ENCODE results near the gene RPS6KA5. TPM values are rescaled to one million over a fixed set of nuclear protein-coding genes. Genes with fewer than 3 reads are reported as not detected.
"Not testable (repeated sequence)": the region's sequence is repeated elsewhere in the genome, so short reads cannot be mapped to it uniquely, and the experiment has no call there.

Gene RPS6KA5
- 9.1 TPM for total RNA-seq

DNA sequence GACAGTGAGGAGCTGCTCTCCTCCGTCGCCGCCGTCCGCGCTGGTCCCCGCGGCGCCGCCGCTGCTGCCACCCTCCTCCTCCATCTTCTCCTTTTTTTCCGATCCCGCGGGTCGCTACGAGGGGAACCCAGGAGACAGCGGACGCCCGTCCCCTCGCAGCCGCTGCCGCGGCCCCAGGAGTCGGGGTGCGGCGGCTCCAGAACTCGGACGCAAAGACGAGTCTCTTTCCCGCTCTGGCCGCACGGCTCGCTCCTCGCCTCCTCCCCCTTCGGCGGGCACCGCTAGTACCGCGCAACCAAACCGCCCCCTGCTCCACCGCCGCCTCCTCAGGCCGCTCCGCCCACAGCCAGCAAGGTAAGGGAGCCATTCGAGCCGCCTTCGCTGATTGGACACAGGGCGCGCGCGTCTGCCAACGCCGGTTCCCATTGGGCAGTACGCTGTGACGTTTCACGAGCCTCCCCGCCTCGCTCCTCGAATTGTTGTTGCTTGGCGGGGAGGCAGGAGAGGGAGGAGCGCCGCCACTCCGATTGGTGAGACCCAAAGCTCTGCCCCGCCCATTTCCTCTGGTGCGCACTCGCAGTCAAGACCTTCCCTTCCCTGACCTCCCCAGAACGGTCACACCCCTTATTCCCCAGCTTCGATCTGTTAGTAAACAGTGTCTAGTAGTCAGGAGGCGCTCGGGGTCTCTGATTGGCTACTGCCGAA lies at the start of gene RPS6KA5:
Gene RPS6KA5 (minus strand): TSS at position 291 of the 705 bp plus-strand sequence. CDS start 207 bp downstream, at position 84.
- peak; percentile 97 for ATAC-seq

- ATAC-seq: peak; percentile 8
These were observed 48.6 kb upstream of the RPS6KA5 start for GRCh38 chr14:91108941-91109611.

DNA sequence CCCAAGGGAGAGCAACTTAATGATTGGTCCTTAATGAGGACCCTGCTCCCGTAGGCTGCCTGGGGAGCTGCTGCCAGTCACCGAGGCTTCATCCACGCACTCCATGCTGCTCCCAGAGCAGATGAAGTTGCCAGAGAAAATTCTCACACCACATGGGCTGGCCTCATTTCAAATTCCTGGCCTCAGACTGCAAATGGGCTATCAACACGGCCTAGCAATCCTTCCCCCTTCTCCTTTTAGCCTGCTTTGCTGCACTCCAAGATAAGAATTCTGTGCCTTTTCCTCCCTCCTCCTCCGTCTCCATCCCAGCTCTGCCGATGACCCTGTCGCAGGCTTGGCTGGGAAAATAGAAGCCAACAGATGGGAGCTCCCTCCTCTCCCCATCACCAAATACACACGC lies 42.7 kb upstream of the RPS6KA5 start:
- ATAC-seq: no peak

DNA sequence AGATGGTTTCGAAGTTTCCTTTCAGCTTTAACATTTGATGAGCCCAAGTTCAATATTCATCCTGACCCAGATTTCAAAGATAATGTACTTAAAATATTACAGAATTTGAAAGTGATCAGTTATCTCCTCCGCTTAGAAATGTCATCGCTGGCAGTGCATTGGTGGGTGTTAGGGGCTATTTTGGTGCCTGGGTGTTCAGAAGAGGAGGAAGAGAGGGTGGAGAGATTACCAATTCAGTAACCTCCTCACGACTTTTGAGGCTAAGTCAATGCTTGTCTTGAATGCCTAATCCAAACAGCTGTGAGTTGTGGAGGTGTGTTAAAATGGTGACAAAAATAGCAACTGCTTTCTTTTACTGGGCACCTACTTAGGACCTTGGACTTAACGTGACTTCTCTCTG lies 39.7 kb upstream of the RPS6KA5 start:
- no peak for ATAC-seq

DNA sequence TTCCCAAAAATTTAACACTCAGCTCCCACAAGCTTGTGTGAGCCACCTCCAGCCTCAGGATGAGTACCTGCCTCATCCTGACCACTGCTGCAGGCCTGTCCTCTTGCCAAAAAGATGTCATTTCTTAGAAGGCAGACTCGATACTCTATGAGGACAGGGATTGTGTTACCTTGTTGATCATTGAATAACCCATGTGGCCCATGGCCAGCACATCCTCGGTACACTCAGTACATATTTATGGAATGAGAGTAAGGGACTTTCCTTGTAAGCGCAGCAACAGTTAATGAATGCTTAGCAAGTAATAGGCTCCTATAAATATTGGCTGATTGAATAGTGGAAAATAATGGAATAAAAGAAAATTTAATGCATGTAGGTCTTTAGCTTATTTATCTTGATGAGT lies 38.1 kb upstream of the RPS6KA5 start:
- ATAC-seq: no peak

- not testable (repeated sequence) for ATAC-seq
These were observed 37.2 kb upstream of the RPS6KA5 start for GRCh38 chr14:91097657-91098056.

DNA sequence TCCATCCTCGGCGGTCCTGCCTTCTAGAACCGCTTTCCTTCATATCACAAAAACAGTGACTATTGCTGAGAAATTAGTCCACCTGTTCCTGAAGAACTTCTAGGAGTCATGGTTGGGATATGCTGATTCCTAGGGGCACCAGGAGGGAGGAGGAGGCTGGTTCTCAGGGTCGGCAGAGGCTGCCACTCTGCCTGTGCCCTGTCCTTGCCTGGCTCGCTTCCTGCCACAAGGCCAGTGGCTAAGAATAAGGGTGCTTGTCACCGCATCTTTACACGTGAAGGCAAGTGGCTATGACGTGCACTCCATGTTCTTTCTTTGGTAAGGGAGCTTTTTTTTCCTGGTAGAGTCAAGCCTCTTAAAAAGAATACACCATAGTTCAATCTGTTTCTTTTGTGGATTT lies 34.7 kb upstream of the RPS6KA5 start:
- ATAC-seq: no peak

DNA sequence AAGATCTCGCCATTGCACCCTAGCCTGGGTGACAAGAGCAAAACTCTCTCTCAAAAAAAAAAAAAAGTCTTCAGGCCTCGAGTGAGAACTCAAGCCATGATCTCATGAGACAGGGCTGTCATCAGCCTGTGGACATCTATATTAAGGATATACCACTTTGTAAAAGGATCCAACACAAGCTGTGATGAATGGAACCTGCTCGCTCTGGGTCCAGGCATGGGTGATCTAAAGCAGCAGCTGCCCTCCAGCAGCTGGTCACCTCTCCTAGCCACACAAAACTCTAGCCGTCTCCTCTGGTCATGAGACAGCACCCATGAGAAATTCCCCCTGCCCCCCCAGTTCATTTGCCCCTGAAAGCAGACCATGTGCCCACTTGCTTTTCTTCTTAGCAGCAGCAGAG lies 34.3 kb upstream of the RPS6KA5 start:
- no peak for ATAC-seq

- not testable (repeated sequence) for ATAC-seq
These were observed 33.5 kb upstream of the RPS6KA5 start for GRCh38 chr14:91093743-91094472.

GRCh38 chr14:91092073-91092472 lies 31.6 kb upstream of the RPS6KA5 start:
- ATAC-seq: no peak

- no peak for ATAC-seq
These were observed 30.3 kb upstream of the RPS6KA5 start for GRCh38 chr14:91090743-91091142.

DNA sequence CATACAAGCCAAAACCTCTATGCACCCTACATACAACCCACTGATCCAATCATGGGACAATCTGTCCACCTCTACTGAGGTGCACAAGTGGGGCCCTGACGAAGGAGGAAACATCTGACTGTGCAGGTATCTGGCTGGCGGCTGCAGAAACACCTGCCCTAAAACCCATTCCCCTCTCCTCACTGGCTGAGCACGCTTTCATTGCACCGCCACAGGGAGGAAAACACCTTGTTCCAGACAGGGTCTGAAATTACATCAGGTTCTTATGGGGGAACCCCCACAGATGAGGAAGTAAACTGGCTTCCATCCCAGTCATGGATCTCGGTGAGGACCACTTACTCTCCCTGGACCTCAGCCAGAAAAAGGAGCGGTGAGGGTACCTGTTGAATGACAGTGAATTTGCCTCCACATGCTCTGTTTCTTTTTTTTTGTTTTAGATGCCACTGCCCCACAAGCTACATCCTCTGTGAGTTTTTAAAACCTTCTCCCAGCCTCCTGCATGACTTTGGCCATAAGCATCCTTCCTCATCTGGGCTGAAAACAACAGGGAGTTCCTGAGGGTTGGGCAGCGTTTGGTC lies 29.6 kb upstream of the RPS6KA5 start:
- ATAC-seq: no peak

DNA sequence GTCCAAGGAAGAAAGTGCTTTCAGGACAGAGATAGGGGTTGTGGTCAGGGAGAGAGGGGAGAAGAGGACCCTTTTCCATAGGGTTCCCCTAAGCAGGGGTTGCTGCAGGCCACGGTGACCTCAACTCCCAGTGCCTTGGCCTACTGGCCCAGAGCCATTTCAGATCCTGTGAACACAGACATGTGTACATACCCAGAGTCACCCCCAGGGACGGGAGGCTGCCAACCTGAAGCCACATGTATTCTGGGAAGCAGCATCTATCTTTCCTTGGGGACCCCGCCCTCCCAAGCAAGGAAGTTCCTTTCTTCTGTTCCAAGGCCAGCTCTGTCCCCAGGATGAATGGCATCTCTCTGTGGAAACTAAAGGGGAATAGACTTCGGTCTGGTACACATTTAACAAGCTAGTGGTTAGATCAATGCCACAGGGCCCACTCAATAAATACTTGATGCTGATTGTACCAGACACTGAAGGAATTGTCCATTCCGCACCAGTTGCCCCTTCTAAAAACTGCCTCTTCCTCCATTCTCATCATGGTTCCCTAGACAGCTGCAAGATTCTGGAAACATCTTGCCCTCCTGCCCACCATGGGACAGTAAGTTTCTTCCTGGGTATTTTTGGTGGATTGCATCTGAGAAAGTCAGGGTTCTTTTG lies 28.3 kb upstream of the RPS6KA5 start:
- ATAC-seq: no peak

- peak; percentile 28 for ATAC-seq
These were observed 27.0 kb upstream of the RPS6KA5 start for GRCh38 chr14:91087470-91087869.

DNA sequence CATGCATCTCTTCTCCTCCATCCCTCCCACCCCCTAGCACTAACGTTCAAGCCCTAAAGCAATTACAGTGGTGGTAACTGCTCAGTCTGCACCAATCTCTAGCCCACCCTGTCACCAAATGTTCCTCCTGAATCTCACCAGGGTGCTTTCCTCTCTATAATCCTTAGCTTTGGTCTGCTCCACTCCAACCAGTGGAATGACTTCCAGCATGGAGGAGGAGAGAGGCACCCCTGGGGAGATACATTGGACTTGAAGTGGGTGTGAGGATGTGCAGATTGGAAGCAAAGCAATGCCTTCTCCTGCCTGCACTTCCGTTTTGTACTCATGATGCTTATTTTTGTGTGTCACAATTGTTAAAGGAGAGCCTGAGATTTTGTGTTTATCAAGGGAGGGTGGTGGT lies 24.1 kb upstream of the RPS6KA5 start:
- no peak for ATAC-seq

DNA sequence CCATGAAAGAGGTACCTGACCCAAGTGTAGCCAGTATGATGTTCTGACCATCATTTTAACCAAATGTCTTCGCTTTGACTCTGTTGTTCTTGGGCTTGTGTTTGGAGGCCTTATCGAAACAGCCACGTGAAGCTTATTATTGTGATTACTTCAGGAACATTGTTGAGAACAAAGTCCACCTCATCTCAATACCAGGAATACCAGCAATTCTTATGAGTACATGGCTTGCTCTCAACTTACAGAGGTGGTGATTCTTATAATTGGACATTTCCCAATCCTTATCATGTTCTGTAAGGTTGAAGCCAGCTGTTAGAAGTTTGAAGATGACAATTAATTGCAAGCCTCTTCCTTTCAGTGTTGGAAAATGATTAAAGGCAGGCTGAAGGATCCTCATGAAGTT lies 21.8 kb upstream of the RPS6KA5 start:
- no peak for ATAC-seq

- no peak for ATAC-seq
These were observed 19.6 kb upstream of the RPS6KA5 start for GRCh38 chr14:91080071-91080470.

DNA sequence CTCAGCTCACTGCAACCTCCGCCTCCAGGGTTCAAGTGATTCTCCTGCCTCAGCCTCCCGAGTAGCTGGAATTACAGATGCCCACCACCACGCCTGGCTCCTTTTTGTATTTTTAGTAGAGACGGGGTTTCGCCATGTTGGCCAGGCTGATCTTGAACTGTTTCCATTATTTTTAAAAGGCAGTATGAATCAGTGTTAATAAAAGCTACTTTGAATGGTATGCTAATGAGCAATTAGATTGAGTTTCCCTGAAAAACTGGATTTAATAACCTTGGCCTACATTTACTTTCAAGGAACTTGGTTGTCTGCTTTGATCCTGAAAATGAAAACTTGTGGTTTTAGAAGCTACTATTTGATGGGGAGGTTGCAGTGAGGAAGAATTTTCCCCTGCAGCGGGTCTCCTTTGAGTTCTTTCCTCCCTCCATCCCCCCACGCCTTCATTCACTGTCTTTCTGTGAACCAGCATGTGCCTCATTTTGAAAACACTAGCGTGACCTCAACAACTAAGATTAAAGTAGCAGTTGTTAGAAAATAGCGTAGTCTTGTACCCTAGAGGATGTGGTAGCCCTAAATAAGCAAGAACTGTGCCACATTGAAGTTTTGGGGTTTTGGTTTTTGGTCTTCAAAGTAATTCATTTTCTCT lies 17.8 kb upstream of the RPS6KA5 start:
- no peak for ATAC-seq

- no peak for ATAC-seq
These were observed 15.1 kb upstream of the RPS6KA5 start for GRCh38 chr14:91075553-91075952.

DNA sequence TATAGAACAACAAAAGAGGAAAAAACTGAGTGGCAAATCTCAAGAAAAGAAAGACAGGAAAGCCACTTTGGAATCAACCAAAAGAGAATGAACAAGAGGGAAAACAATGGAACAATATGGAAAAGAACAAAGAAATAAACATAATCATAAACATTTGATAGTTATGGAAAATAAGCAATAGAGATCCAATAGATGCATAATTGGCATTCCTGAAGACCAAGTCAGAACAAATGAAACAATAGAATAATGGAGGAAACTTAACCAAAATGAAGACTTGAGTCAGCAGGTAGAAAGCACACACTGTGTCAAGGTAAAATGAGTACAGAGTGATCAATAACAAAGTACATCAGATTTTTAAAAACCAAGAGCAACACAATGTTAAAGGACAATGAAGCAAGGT lies 10.1 kb upstream of the RPS6KA5 start:
- ATAC-seq: no peak

DNA sequence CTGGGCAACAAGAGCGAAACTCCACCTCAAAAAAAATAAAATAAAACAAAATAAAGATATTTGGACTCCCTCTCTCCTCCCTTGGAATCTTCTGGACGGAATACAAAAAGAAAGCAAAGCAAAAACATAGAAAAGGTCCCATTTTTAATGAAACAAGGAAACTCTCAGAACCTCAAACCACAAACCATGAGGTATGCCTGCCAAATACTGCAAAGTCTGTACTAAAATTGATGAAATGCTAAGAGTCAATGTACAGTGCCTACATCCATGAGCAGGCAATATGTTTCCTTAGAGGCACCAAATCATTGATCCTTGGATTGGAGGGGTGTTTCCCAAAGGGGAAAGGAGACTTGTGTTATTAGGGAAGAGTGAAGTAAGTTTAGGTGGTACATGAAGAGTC lies 8.2 kb upstream of the RPS6KA5 start:
- no peak for ATAC-seq

DNA sequence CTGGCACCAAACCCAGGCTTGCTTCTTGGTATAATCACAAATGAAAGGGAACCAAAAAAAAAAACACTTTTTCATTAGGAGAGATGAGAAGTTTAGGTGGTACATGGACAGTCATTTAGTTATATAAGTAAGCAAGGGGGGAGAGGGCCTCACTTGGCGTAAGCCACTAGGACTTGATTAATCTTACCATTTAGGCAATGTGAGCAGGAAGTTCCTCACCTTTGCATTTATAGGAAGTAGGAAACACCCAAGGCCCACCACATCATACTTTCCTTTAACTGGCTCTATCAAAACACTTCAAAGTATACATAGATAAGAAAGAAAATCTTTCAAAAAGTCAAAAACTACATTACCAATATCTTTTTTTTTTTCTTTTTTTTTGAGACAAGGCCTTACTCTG lies 6.7 kb upstream of the RPS6KA5 start:
- ATAC-seq: no peak

Measured in esophagus mucosa (tissue), 1 donor.